ENCODE results near the gene CLCN1.

Gene CLCN1

GRCh38 chr7:143295870-143296269 is 20.0 kb upstream of the CLCN1 start:
- peak; percentile 89 for DNase-seq (ENCODE audit: low read depth)

GRCh38 chr7:143296686-143297085 is 19.2 kb upstream of the CLCN1 start:
- DNase-seq (ENCODE audit: low read depth): peak; percentile 76

GRCh38 chr7:143299346-143299745 is 16.6 kb upstream of the CLCN1 start:
- peak; percentile 83 for DNase-seq (ENCODE audit: low read depth)

- DNase-seq (ENCODE audit: low read depth): peak; percentile 11
Measured at GRCh38 chr7:143299840-143300239, 16.1 kb upstream of the CLCN1 start.

DNA sequence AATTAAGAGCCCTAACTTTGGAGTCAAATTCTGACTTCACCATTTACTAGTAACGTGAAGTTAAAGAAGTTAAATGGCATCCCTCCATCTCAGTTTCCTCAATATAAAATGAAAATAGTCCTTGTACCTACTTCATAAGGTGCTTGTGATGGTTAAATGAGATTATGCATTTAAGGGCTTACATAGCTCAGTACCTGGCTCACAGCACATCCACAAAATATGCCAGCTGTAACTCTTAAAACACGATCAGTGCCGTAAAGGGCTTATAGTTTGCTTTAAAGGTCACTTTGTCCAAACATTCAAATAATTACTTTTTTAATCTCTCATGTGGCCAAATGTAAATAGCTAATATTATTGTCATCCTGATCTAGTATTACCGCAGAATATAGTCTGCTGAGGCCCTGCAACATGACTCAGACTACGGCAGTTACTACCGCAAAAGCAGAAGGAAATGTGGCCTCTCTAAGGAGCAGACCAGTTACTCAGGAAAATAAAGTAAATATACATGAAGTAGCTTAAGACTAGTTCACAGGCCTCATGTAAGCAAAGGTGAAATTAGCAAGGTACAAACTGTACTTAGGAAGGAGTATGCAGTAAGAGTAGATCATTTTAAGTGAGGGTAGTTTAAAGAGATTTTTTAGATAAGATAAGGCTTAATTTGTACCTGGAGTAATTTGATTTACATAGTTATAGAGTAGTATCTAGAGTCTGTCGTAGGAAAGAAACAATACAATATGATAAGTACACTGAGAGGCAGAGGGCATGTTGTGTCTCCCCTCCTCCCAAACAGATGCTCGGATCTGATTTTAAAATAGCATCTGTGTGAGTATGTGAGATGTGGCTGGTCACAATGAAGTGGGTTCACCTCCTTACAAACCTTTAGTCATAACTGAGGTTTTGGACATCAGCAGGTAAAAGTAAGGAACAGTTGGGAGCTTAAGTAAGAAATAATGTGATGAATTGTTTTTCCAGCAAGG is 14.7 kb upstream of the CLCN1 start:
- peak; percentile 44 for DNase-seq (ENCODE audit: low read depth)

GRCh38 chr7:143303733-143304132 is 12.2 kb upstream of the CLCN1 start:
- DNase-seq (ENCODE audit: low read depth): no peak

DNA sequence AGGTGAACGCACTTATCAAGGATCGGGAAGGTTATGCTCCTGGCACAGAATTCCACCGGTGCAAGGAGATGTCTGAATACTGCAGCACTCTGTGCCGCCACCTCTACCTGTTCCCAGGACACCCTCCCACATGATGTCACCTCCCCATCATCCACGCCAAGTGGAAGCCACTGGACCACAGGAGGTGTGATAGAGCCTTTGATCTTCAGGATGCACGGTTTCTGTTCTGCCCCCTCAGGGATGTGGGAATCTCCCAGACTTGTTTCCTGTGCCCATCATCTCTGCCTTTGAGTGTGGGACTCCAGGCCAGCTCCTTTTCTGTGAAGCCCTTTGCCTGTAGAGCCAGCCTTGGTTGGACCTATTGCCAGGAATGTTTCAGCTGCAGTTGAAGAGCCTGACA is 11.0 kb upstream of the CLCN1 start:
- no peak for DNase-seq (ENCODE audit: low read depth)

GRCh38 chr7:143305423-143306070 is 10.4 kb upstream of the CLCN1 start:
- DNase-seq (ENCODE audit: low read depth): peak; percentile 49

DNA sequence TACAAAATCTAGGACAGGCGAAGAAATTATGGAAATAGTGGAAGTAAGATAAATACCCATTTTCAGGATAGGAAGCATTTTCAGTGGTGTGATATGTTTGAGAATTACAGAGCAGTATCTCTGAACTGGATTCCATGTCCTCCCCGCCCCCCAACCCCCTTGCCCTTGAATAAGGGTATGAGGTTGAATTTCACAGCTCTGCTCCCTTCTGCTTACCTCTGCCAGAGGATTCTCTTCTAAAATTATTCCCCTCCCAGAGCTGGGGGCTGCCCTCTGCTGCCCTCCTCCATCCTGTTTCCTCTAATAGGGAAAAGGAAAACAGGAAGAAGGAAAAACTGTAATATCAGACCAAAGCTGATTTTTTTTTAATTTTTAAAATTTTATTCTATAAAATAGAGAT is 7.3 kb upstream of the CLCN1 start:
- no peak for DNase-seq (ENCODE audit: low read depth)

DNA sequence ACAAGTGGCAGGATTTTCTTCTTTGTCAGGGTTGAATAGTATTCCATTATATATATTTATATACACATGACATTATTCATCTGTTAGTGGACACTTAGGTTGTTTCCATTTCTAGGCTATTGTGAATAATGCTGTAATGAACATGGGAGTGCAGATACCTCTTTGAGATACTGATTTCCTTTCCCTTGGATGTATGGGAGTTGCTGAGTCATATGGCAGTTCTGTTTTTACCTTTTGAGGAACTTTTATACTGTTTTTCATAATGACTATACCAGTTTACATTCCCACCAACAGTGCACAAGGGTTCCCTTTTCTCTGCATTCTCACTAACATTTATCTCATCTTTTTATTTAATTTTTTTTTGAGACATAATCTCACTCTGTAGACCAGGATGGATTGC is 1.8 kb upstream of the CLCN1 start:
- DNase-seq (ENCODE audit: low read depth): no peak

DNA sequence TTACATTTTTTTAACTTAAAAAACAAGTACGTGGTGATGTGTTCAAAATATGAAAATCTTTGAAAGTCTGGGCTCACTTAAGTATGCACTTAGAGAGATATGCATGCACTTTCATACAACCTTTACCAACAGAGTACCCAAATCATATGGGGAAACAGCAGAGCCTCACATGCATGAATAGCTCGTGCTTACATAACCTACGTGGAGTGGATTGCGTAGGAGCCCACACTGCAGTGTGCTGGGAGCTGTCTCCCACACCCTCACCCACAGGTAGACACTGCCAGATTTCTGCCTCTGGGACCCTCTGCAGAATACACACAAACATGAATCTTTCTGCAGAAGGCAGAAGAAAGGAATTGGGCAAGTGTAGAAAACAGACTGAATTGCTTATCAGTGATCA is 581 bp downstream of the CLCN1 start:
- no peak for DNase-seq (ENCODE audit: low read depth)

DNA sequence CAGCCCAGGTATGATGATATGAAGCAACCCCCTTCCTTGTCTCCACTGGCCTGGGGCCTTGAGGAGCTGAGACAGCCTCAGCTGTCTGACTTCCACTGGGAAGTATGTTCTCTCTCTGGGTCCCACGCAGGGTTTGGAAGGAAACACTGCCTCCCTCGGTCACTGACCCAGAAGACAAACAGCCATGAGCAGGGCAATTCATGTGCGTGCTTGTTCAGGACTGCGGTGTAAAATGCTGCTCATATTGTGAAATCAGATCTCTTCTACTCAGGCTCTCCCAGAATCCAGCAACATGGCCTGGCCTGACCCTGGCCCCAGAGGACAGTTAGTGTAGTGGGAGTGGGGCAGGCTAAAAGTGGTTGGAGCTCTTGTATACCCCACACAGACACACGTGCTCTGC is 2.8 kb downstream of the CLCN1 start:
- peak; percentile 25 for DNase-seq (ENCODE audit: low read depth)

DNA sequence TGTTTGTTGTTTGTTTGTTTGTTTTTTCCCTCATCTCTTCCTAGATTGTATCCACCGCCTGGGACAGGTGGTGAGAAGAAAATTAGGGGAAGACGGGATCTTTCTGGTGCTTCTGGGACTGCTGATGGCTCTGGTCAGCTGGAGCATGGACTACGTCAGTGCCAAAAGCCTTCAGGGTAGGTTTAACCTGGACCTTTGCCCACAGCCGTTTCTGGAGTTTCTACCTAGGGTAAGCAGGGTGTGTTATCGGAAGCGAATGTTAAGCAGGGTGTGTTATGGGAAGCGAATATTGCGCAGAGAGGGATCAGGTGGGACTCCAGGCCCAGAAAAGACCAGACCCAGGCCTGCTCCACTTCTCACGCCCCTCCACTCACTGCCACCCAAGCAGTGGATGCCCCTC is 4.7 kb downstream of the CLCN1 start:
- DNase-seq (ENCODE audit: low read depth): no peak

GRCh38 chr7:143321242-143321641 is 5.3 kb downstream of the CLCN1 start:
- DNase-seq (ENCODE audit: low read depth): no peak

DNA sequence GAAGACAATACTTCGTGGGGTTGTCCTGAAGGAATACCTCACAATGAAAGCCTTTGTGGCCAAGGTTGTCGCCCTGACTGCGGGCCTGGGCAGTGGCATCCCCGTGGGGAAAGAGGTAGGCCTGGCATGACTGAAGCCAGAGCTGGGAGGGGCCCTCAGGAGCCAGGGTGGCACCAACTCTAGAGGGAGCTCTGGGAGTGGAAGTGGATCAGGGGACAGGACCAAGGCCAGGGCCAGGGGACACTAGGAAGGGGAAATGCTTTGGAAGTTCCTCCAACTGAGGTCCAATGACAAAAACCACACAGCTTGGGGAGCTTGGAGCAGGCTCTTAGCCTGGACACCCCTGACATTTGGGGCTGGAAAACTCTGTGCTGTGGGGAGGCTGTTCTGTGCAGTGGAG is 5.8 kb downstream of the CLCN1 start:
- peak; percentile 21 for DNase-seq (ENCODE audit: low read depth)

GRCh38 chr7:143322760-143323633 is 7.1 kb downstream of the CLCN1 start:
- no peak for DNase-seq (ENCODE audit: low read depth)

- no peak for DNase-seq (ENCODE audit: low read depth)
Measured at GRCh38 chr7:143323653-143324052, 7.7 kb downstream of the CLCN1 start.

DNA sequence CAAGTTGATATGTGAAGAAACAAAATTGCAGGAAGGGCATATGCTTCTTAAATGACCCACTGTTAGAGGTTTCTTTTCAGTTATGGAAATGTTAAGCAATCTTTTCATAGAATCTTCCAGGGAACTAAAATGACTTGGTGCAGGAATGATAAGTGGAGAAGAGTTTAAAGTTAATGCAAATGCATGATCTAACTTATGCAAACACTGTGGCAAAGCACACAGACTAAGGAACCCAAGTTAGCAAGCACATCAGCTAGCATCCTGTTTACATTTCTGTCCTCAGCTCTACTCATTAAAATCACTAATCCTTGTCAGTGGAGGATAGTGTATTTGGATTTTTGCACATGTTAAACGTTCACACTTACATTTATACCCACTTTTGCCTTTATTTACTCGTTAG is 9.3 kb downstream of the CLCN1 start:
- DNase-seq (ENCODE audit: low read depth): peak; percentile 51

GRCh38 chr7:143327903-143328302 is 12.0 kb downstream of the CLCN1 start:
- DNase-seq (ENCODE audit: low read depth): no peak

DNA sequence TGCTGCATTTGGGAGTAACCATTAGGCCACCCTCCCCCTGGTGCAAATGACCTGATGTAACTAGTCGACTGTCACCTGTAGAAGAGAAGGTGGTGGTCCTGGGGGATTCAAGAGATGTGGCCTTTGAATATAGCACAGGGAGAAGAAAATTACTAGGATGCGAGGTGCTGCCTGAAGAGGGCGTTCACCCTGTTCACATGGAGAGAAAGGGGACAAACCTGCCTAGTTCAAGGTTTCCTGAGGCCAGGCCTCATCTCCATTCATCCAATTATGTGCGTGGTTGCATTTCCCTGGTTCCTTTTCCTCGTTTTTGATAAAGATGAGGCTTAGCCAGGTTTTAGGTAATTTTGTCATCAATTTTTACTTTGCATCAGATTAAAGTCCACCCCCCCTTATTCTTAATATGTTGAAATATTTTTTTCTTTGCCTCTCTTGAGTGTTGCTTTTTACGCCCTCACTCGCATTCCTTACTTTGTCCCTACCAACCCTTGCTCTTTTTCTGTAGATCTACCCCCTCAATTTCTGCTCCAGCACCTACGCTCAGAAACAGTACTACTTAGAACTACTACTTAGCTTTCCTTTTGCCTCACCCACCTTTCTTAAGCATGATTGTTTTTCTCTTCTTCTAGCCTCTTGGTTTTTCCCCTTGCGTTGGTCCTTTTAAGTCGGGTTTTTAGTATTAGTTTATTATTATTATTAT is 13.7 kb downstream of the CLCN1 start:
- no peak for DNase-seq (ENCODE audit: low read depth)

- peak; percentile 88 for DNase-seq (ENCODE audit: low read depth)
Measured at GRCh38 chr7:143331179-143331801, 15.4 kb downstream of the CLCN1 start.

Measured in EH (cell line).